ENCODE results near the gene MKNK2. TPM values are rescaled to one million over a fixed set of nuclear protein-coding genes. Genes with fewer than 3 reads are reported as not detected.
A peak's percentile ranks its signal among the peaks of the same experiment; 100 is the strongest.

The MKNK2 gene
- total and polyA plus RNA-seq, 10 of the 15 experiments (the other 5 are each of a cell fraction or from before 2014, with no cell fraction given): 9.6 to 365 (median 69.9) TPM

- H4K20me1 ChIP-seq (ENCODE audit: control insufficient read depth, insufficient read depth): peaks cover 36% of the 10 kb centered on the region
- no peak overlapping the region for H2AFZ ChIP-seq (ENCODE audit: control insufficient read depth, low read depth, low read length)
- H3K4me2 ChIP-seq (ENCODE audit: control insufficient read depth, insufficient read depth): peak overlapping the region; percentile 26
- DNase-seq (ENCODE audit: low read depth, low spot score): no peak
- POLR2A ChIA-PET: no interaction called here
- H3K79me2 ChIP-seq (ENCODE audit: control insufficient read depth, insufficient read depth, low read length): peaks cover 91% of the 10 kb centered on the region
- no peak for ATAC-seq
- H3K27ac ChIP-seq (ENCODE audit: control insufficient read depth, insufficient read depth): no peak overlapping the region
- CTCF ChIA-PET: no interaction called here
- intact Hi-C loops (cut with micrococcal nuclease; ENCODE audit: unreplicated experiment): no loop called here
- no peaks in the 10 kb centered on the region; the same call in 2 of the 3 replicates for H3K9me3 ChIP-seq (replicated peaks; ENCODE audit: control insufficient read depth, insufficient read depth, low read length)
- H3K36me3 ChIP-seq (ENCODE audit: control insufficient read depth in 2 of 2, insufficient read depth in 2 of 2, low read length in 1 of 2): peaks cover 47 to 49% of the 10 kb centered on the region in 2 experiments
- 69% methylated on average over 31 of the region's 32 CpGs for WGBS (ENCODE audit: insufficient coverage, insufficient replicate concordance, low lambda C conversion rate, missing lambda C conversion rate)
- no peak for FAIRE-seq
- SMC1A ChIA-PET (ENCODE audit: uncharacterized antibody, unreplicated experiment): no interaction called here
- peaks cover 36% of the 10 kb centered on the region for H3K4me1 ChIP-seq (ENCODE audit: control insufficient read depth, insufficient read depth, low read length)
- in situ Hi-C loops (cut with MboI): no loop called here
- TF ChIP-seq ZNF687 (IDR thresholded peaks at IDR 0.05): no peak
- peak; percentile 34; the same call in 1 of the 2 replicates for TF ChIP-seq LARP7 (IDR thresholded peaks at IDR 0.05)
- peak; percentile 65 for TF ChIP-seq POLR2AphosphoS5 (IDR thresholded peaks at IDR 0.05; ENCODE audit: low read length)
- TF ChIP-seq SIX5 (IDR thresholded peaks at IDR 0.05; ENCODE audit: low read depth, low read length, severe bottlenecking): no peak
- H3K4me3 ChIP-seq: peak overlapping the region; percentile 95
- H3K27me3 ChIP-seq (replicated peaks in 1 of 2; ENCODE audit: control insufficient read depth in 2 of 2, insufficient read depth in 2 of 2, low read length in 1 of 2): no peaks in the 10 kb centered on the region
- RAD21 ChIA-PET (ENCODE audit: unreplicated experiment): no interaction called here
- H3K9ac ChIP-seq (ENCODE audit: control insufficient read depth, insufficient read depth, low read length): 0 out of 2 replicates have a peak overlapping the region, but pooled peaks have one; percentile 9
- no TSS peak for BruUV-seq (replicated peaks)
Measured at GRCh38 chr19:2079076-2079864, 28.2 kb upstream of the MKNK2 start.
